Endodermal cell (in vitro differentiated cells): ENCODE results near the gene CCDC170. TPM values are rescaled to one million over a fixed set of nuclear protein-coding genes. Genes with fewer than 3 reads are reported as not detected.
"Not testable (repeated sequence)": the region's sequence is repeated elsewhere in the genome, so short reads cannot be mapped to it uniquely, and the experiment has no call there.

Source experiments
- DNase-seq: peaks from one replicate; pipeline ENCODE4 v3.0.0-alpha.2; 2017
- H3K27ac ChIP-seq: 2 replicates; pipeline ENCODE4 v1.5.1; 2013; ENCODE audit warnings: mild to moderate bottlenecking, low read depth, low read length, moderate library complexity
- H3K27me3 ChIP-seq: 2 replicates; pipeline ENCODE4 v1.6.1; 2013; ENCODE audit warnings: mild to moderate bottlenecking, low read length, moderate library complexity; ENCODE audit not compliant: insufficient read depth, control insufficient read depth, poor library complexity, severe bottlenecking
- H3K36me3 ChIP-seq: 2 replicates; pipeline ENCODE4 v1.7.0; 2013; ENCODE audit warnings: mild to moderate bottlenecking, low read length, moderate library complexity; ENCODE audit not compliant: control insufficient read depth, insufficient read depth
- H3K4me1 ChIP-seq: one replicate; pipeline ENCODE4 v1.7.0; 2013; ENCODE audit warnings: low read length; ENCODE audit not compliant: control insufficient read depth, insufficient read depth
- H3K4me3 ChIP-seq: 2 replicates; pipeline ENCODE4 v1.5.1; 2013; ENCODE audit warnings: mild to moderate bottlenecking, low read length, moderate library complexity
- H3K9ac ChIP-seq: 2 replicates; pipeline ENCODE4 v1.6.1; 2013; ENCODE audit warnings: mild to moderate bottlenecking, low read length, moderate library complexity; ENCODE audit not compliant: poor library complexity, severe bottlenecking; ENCODE audit errors: extremely low read depth
- H3K9me3 ChIP-seq: 2 replicates; pipeline ENCODE4 v1.6.1; 2013; ENCODE audit warnings: mild to moderate bottlenecking, low read length, moderate library complexity; ENCODE audit not compliant: control insufficient read depth
- H3K27ac Mint-ChIP-seq: 2 replicates; pipeline ENCODE4 v1.8.0; 2020; ENCODE audit warnings: mixed read lengths
- H3K27me3 Mint-ChIP-seq: 2 replicates; pipeline ENCODE4 v1.8.0; 2021; ENCODE audit warnings: mild to moderate bottlenecking, mixed read lengths; ENCODE audit not compliant: insufficient read depth
- H3K36me3 Mint-ChIP-seq: 2 replicates; pipeline ENCODE4 v1.8.0; 2020; ENCODE audit warnings: low read depth, mixed read lengths
- H3K4me1 Mint-ChIP-seq: 2 replicates; pipeline ENCODE4 v1.8.0; 2020; ENCODE audit warnings: mixed read lengths
- H3K4me3 Mint-ChIP-seq: 2 replicates; pipeline ENCODE4 v1.8.0; 2020; ENCODE audit warnings: mild to moderate bottlenecking, moderate library complexity, mixed read lengths
- H3K9me3 Mint-ChIP-seq: 2 replicates; pipeline ENCODE4 v1.8.0; 2020; ENCODE audit warnings: mild to moderate bottlenecking, mixed read lengths
- WGBS, 2 experiments: methylation state at CpG; one replicate each; pipeline versions ENCODE4 v1.1.5 to v1.1.7; 2013; ENCODE audit warnings: missing lambda C conversion rate in 2 of 2, mixed read lengths in 1 of 2; ENCODE audit not compliant: insufficient coverage in 1 of 2, insufficient read length in 1 of 2; 5-methylcytosine and 5-hydroxymethylcytosine counted together
- total RNA-seq, 2 donors: library from RNA; stranded (reverse); fragmentation: NEBNext Ultra II Directional in 1 of 2; extraction: Animal tissue kit (Norgen Biotek cat#: 25700) in 1 of 2; gene quantifications; 2 replicates in 1 of 2; 3 replicates in 1 of 2; pipeline ENCODE4 v1.2.1, GENCODE V29; 2021
- TF ChIP-seq, protein P1 (sequence below): fragments of 200-600 bp; sonication (generic); conservative IDR thresholded peaks from 2 replicates; pipeline ENCODE4 v1.5.0; 2021; ENCODE audit warnings: antibody characterized with exemption, mild to moderate bottlenecking

CCDC170 gene
- total RNA-seq, 2 donors from 2014 or later = 2.2 to 4.1 TPM

DNA sequence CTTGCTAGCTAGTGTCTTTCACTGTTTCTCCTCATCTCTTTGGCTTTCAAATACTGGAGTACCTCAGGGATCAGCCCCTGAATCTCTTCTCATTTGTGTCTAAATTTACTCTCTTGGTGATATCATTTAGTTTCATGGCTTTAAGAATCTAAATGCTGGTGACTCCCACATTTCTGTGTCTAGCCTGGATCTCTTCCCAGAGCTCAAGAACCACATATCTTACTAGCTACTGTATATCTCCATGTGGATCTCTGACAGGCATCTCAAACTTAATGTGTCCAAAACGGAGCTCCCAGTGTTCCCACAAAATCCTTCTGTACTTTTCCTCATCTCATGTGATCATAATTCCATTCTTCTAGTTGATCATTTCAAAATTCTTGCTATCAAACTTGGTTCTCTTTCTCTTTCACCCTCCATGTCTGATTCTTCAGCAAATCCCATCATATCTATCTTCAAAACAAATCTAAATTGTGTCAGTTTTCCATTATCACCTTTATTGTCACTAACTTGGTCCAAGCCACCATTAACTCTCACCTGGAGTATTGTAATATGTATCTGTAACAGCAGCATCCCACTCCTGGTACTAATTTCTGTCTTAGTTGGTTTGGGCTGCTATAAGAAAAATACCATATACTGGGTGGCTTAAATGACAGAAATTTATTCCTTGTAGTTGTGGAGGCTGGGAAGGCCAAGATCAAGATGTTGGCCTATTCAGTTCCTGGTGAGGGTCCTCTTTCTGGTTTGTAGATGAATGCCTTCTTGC, 45.9 kb downstream of the CCDC170 start:
- WGBS, 2 experiments = 61 to 86% methylated on average over 1 of the region's 1 CpG
- Histone ChIP-seq H3K9me3 (peaks cover 20% of the 10 kb centered on the region), H3K4me1 (no peaks in the 10 kb centered on the region), H3K9ac (no peak overlapping the region), H3K4me3 (peak overlapping the region; percentile 27), H3K27ac (no peak overlapping the region), H3K36me3 (no peaks in the 10 kb centered on the region), H3K27me3 (no peaks in the 10 kb centered on the region)
- TF ChIP-seq, protein P1, sequence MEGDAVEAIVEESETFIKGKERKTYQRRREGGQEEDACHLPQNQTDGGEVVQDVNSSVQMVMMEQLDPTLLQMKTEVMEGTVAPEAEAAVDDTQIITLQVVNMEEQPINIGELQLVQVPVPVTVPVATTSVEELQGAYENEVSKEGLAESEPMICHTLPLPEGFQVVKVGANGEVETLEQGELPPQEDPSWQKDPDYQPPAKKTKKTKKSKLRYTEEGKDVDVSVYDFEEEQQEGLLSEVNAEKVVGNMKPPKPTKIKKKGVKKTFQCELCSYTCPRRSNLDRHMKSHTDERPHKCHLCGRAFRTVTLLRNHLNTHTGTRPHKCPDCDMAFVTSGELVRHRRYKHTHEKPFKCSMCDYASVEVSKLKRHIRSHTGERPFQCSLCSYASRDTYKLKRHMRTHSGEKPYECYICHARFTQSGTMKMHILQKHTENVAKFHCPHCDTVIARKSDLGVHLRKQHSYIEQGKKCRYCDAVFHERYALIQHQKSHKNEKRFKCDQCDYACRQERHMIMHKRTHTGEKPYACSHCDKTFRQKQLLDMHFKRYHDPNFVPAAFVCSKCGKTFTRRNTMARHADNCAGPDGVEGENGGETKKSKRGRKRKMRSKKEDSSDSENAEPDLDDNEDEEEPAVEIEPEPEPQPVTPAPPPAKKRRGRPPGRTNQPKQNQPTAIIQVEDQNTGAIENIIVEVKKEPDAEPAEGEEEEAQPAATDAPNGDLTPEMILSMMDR = no peak
- Mint-ChIP-seq H3K9me3 (peaks cover 21% of the 10 kb centered on the region), H3K27ac (no peak overlapping the region), H3K36me3 (peaks cover 3% of the 10 kb centered on the region), H3K27me3 (no peaks in the 10 kb centered on the region), H3K4me3 (no peak overlapping the region), H3K4me1 (no peaks in the 10 kb centered on the region)
- no peak for DNase-seq

DNA sequence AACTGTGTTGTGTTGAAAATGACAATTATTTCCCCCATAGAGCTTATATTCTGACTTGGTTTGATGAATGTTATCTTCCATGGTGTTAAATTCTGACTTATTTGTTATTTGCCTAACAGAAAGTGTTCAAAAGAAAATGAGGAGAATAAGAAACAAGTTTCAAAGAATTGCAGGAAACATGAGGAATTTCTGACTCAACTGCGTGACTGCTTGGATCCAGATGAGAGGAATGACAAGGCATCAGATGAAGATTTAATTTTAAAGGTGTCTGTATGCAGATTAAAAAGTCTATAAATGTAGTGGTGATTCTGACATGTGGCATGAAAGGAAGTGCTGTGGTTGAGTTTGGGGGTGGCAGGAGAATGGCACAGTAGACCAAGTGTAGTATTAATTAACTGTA, 50.6 kb downstream of the CCDC170 start:
- no peaks in the 10 kb centered on the region for H3K36me3 ChIP-seq
- H3K4me1 ChIP-seq = no peaks in the 10 kb centered on the region
- no peaks in the 10 kb centered on the region for H3K27me3 ChIP-seq
- no peak overlapping the region for H3K27ac ChIP-seq
- Mint-ChIP-seq H3K27ac (no peak overlapping the region), H3K36me3 (peaks cover 10% of the 10 kb centered on the region), H3K4me1 (no peaks in the 10 kb centered on the region), H3K27me3 (no peaks in the 10 kb centered on the region), H3K4me3 (no peak overlapping the region), H3K9me3 (peaks cover 19% of the 10 kb centered on the region)
- no peak for DNase-seq
- H3K4me3 ChIP-seq = no peak overlapping the region
- WGBS, 2 experiments = 91 to 100% methylated on average over 1 of the region's 1 CpG
- TF ChIP-seq, protein P1 = no peak
- H3K9ac ChIP-seq = no peak overlapping the region
- H3K9me3 ChIP-seq = peaks cover 16% of the 10 kb centered on the region

DNA sequence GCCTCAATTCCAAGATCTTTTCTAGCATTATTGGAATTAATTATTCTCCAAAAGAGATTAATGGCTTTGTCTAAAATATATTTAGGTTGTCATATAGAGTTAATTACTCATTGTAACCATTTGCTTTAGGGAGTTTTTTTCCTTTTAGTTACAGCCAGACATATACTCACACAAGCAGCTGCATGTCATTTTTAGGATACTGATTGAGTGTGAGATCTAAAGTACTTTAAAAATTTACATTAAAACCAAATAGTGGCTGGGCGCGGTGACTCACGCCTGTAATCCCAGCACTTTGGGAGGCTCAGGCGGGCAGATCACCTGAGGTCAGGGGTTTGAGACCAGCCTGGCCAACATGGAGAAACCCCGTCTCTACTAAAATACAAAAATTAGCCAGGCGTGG, 51.1 kb downstream of the CCDC170 start:
- 91 to 92% methylated on average over 3 to 6 of the region's 6 CpGs for WGBS, 2 experiments
- not testable (repeated sequence) for H3K4me3 Mint-ChIP-seq, H3K27ac ChIP-seq, DNase-seq, H3K36me3 ChIP-seq, H3K36me3 Mint-ChIP-seq, H3K4me1 ChIP-seq, H3K27ac Mint-ChIP-seq, H3K27me3 ChIP-seq, H3K4me1 Mint-ChIP-seq, H3K27me3 Mint-ChIP-seq, H3K4me3 ChIP-seq, H3K9ac ChIP-seq
- H3K9me3 ChIP-seq = peaks cover 12% of the 10 kb centered on the region
- H3K9me3 Mint-ChIP-seq = peaks cover 15% of the 10 kb centered on the region
